K562 (cell line): ENCODE data around the gene LRRK1. TPM values are rescaled to one million over a fixed set of nuclear protein-coding genes. Genes with fewer than 3 reads are reported as not detected.

Experiments
- ATAC-seq: fragments of 200-7000 bp; cut with Tn5 transposase; 3 replicates; pipeline ENCODE4 v1.9.1; 2020; ENCODE audit warnings: moderate library complexity
- BruUV-seq: library from RNA; stranded (reverse); fragments of 400-500 nt; replicated peaks from 2 replicates; lab custom pipeline; 2021; lab: Mats Ljungman, UMichigan
- CTCF ChIA-PET: fragments of 300-600 bp; formaldehyde crosslinking; extraction: SDS; loops from one replicate; lab custom pipeline; 2021; ENCODE audit warnings: low intra/inter-chr PET ratio; lab: Yijun Ruan, JAX
- POLR2A ChIA-PET: fragments of 300-600, 350-650 bp; sonication (Branson Sonifier 250); formaldehyde crosslinking; extraction: SDS; loops from one replicate; lab custom pipeline; 2021; ENCODE audit warnings: antibody characterized with exemption, inconsistent platforms; lab: Yijun Ruan, JAX
- DNase-seq, 4 experiments: peaks; one replicate each; pipeline versions ENCODE4 v3.0.0 to v3.0.0-alpha.2; 2011 to 2018; ENCODE audit warnings: low spot score in 3 of 4, mixed read lengths in 3 of 4; ENCODE audit errors: extremely low read depth in 1 of 4
- FAIRE-seq: peaks from 2 replicates; lab custom pipeline; 2011; peaks lifted over from hg19 to GRCh38; lab: Jason Lieb, UNC
- H2AFZ ChIP-seq: 2 replicates; pipeline ENCODE4 v1.6.0; 2011; ENCODE audit warnings: low read depth, low read length, control low read depth, inconsistent platforms
- H3K27ac ChIP-seq: fragments of 200-600 bp; 3 replicates; pipeline ENCODE4 v1.8.0; 2011; ENCODE audit warnings: low read depth, mild to moderate bottlenecking, control low read depth, inconsistent platforms, low read length, moderate library complexity, mixed read lengths; ENCODE audit errors: extremely low read depth
- H3K27me3 ChIP-seq, 2 experiments: fragments of 300-600 bp in 1 of 2; 2 replicates in 1 of 2; 3 replicates in 1 of 2; pipeline versions ENCODE4 v1.6.0 to v1.8.0; 2011; ENCODE audit warnings: inconsistent platforms in 2 of 2, low read length in 2 of 2, mild to moderate bottlenecking in 1 of 2, mixed read lengths in 1 of 2, moderate library complexity in 1 of 2; ENCODE audit not compliant: control insufficient read depth in 2 of 2, insufficient read depth in 2 of 2
- H3K36me3 ChIP-seq: fragments of 300-600 bp; 3 replicates; pipeline ENCODE4 v1.8.0; 2011; ENCODE audit warnings: mild to moderate bottlenecking, low read length, inconsistent platforms; ENCODE audit not compliant: control insufficient read depth, insufficient read depth
- H3K4me1 ChIP-seq, 2 experiments: fragments of 200-600 bp in 1 of 2; replicated peaks in 1 of 2; 2 replicates in 1 of 2; 3 replicates in 1 of 2; pipeline versions ENCODE4 v1.5.1 to v1.8.0; 2011; ENCODE audit warnings: inconsistent platforms in 2 of 2, low read length in 2 of 2, mild to moderate bottlenecking in 1 of 2, mixed read lengths in 1 of 2, moderate library complexity in 1 of 2; ENCODE audit not compliant: control insufficient read depth in 2 of 2, insufficient read depth in 2 of 2
- H3K4me2 ChIP-seq: 2 replicates; pipeline ENCODE4 v1.6.1; 2011; ENCODE audit warnings: low read length, control low read depth, inconsistent platforms, mixed read lengths; ENCODE audit not compliant: insufficient read depth
- H3K4me3 ChIP-seq: fragments of 200-600 bp; sonication (generic), shearing (Covaris generic); 2 replicates; pipeline ENCODE4 v1.5.1; 2016; ENCODE audit warnings: control low read depth, inconsistent platforms
- H3K79me2 ChIP-seq: fragments of 200-600 bp; 3 replicates; pipeline ENCODE4 v1.8.0; 2011; ENCODE audit warnings: low read length, inconsistent platforms; ENCODE audit not compliant: control insufficient read depth, insufficient read depth
- H3K9ac ChIP-seq, 2 experiments: 2 replicates each; pipeline versions ENCODE4 v1.6.0 to v1.6.1; 2011; ENCODE audit warnings: low read depth in 2 of 2, low read length in 2 of 2, control low read depth in 1 of 2, inconsistent platforms in 1 of 2, mild to moderate bottlenecking in 1 of 2, mixed read lengths in 1 of 2; ENCODE audit not compliant: insufficient read depth in 1 of 2
- H3K9me1 ChIP-seq: one replicate; pipeline ENCODE4 v1.6.0; 2011; ENCODE audit warnings: inconsistent platforms, mild to moderate bottlenecking, low read length, moderate library complexity; ENCODE audit not compliant: control insufficient read depth, insufficient read depth
- H3K9me3 ChIP-seq: replicated peaks from 2 replicates; pipeline ENCODE4 v1.5.1; 2011; ENCODE audit warnings: low read depth, low read length, inconsistent platforms; ENCODE audit not compliant: control insufficient read depth, insufficient read depth
- H4K20me1 ChIP-seq: replicated peaks from 2 replicates; pipeline ENCODE4 v1.6.1; 2011; ENCODE audit warnings: low read length, inconsistent platforms, mixed read lengths; ENCODE audit not compliant: control insufficient read depth, insufficient read depth
- ARID2 ChIP-seq: fragments of 450-650 bp; IDR thresholded peaks from 2 replicates; pipeline ENCODE4 v1.6.1; 2017; ENCODE audit warnings: antibody characterized with exemption, mild to moderate bottlenecking
- CHD4 ChIP-seq: fragments of 200-600 bp; sonication (generic); IDR thresholded peaks from 3 replicates; pipeline ENCODE4 v1.6.1; 2012; ENCODE audit warnings: low read depth, mild to moderate bottlenecking, mixed read lengths, low read length, inconsistent platforms; ENCODE audit not compliant: insufficient read depth, insufficient replicate concordance, poor library complexity, severe bottlenecking
- HNRNPLL ChIP-seq: fragments of 200-400 bp; formaldehyde crosslinking; IDR thresholded peaks from 2 replicates; pipeline ENCODE4 v1.6.1; 2017; ENCODE audit warnings: low read length, low read depth, mild to moderate bottlenecking; ENCODE audit not compliant: poor library complexity, severe bottlenecking
- NCOA6 ChIP-seq: fragments of 450-650 bp; IDR thresholded peaks from 2 replicates; pipeline ENCODE4 v1.6.1; 2017; ENCODE audit warnings: mild to moderate bottlenecking
- NEUROD1 ChIP-seq: fragments of 150-350 bp; IDR thresholded peaks from 2 replicates; pipeline ENCODE4 v1.6.1; 2014; ENCODE audit warnings: borderline replicate concordance, low read length, low read depth; ENCODE audit not compliant: partially characterized antibody
- ZEB2 ChIP-seq: fragments of 450-650 bp; IDR thresholded peaks from 2 replicates; pipeline ENCODE4 v1.6.1; 2016
- ZNF280B ChIP-seq: fragments of 250-450 bp; sonication (Bioruptor Pico); IDR thresholded peaks from 2 replicates; pipeline ENCODE4 v1.5.1; 2021; ENCODE audit warnings: mild to moderate bottlenecking
- ZNF395 ChIP-seq: fragments of 200-800 bp; sonication (Bioruptor generic); IDR thresholded peaks from 2 replicates; pipeline ENCODE4 v1.6.1; 2017; ENCODE audit warnings: missing genetic modification characterization, missing compliant biosample characterization
- ZNF449 ChIP-seq: fragments of 250-450 bp; sonication (Bioruptor Pico); IDR thresholded peaks from 2 replicates; pipeline ENCODE4 v1.8.0; 2022; ENCODE audit warnings: moderate library complexity, mild to moderate bottlenecking, inconsistent platforms
- WGBS: fragments of 100-300 bp; shearing (Covaris generic); methylation state at CpG from one replicate; pipeline ENCODE4 v1.1.6; 2016; ENCODE audit warnings: low coverage, mixed read lengths; ENCODE audit not compliant: insufficient coverage; ENCODE audit errors: missing lambda C conversion rate; 5-methylcytosine and 5-hydroxymethylcytosine counted together
- in situ Hi-C: fragments of 300-500 bp; cut with MboI; formaldehyde crosslinking; loops from 4 replicates; pipeline ENCODE4 v1.15.0; 2018; ENCODE audit warnings: inconsistent platforms, mixed read lengths
- intact Hi-C: fragments of 100-400 bp; cut with micrococcal nuclease; formaldehyde crosslinking; loops from 2 replicates; pipeline ENCODE4 v1.14.2; 2022
- polyA plus RNA-seq, 8 experiments: library from polyadenylated mRNA; depleted of rRNA in 4 of 8; stranded (reverse) in 5 of 8; unstranded in 3 of 8; fragments of >200 nt; fragmentation: Nextera tagmentation in 2 of 8; fragmentation: Illumina TruSeq in 1 of 8; extraction: Ambion mirVana in 2 of 8; extraction: Trizol in 1 of 8; gene quantifications; 2 replicates each; pipeline versions ENCODE4 v1.2.1 to v1.2.3, GENCODE V29; 2011 to 2014; ENCODE audit warnings: inconsistent platforms in 1 of 8, missing spikeins in 1 of 8
- total RNA-seq, 7 experiments: library from RNA; depleted of rRNA in 6 of 7; stranded (reverse); fragments of >200 nt in 6 of 7; fragmentation: Illumina TruSeq in 2 of 7; extraction: Trizol in 2 of 7; gene quantifications; 2 replicates each; pipeline versions ENCODE4 v1.2.1 to v1.2.3, GENCODE V29; 2011 to 2021; ENCODE audit warnings: low replicate concordance in 1 of 7

LRRK1 gene
- total and polyA plus RNA-seq, 9 of the 15 experiments (the other 6 are each of a cell fraction or from before 2014, with no cell fraction given) = 0.01 to 1.5 (median 0.11) TPM

GRCh38 chr15:100880897-100881242, 38.3 kb upstream of the LRRK1 start (continued):
- TF ChIP-seq HNRNPLL (no peak), ZNF449 (no peak)

DNA sequence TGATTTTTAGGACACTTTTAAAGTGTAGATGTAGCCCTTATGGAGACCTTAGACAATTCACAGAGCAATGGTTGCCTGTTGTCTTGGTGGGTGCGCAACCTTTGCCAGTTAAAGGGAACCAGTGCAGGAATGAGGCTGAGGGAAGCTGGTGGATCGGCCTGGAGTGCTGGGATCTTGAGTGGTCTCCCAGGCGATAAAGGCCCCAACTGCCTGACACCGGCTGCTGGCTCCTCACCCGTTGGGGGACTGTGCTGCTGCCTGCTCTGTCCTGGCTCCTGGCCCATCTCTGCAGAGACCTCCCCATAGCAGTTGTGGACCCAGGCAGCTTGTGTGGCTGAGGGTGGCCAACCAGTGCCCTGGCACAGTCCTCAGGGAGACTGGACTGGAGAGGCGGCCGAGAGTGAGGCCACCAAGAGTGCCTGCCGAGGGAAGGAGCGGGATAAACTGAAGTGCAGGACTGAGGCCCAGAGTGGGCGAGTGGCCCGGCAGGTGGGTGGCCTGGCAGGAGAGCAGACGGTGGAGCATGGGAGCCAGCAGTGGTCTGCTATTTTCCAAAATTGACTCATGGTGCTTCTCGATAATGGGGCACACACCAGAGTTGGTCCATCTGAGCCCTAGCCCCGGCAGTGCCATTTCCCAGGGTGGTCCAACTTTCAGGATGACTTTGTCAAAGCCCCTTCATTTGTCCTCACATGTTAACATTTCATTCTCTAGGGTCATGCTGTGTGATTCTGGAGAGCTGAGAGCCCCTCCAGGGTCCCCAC, 37.4 kb upstream of the LRRK1 start:
- WGBS = 2% methylated on average over 14 of the region's 14 CpGs
- TF ChIP-seq ZEB2 = no peak
- TF ChIP-seq ARID2 = no peak
- no peak for TF ChIP-seq ZNF395 (CRISPR knock-in tag)
- no peak for TF ChIP-seq NEUROD1
- TF ChIP-seq ZNF280B (CRISPR knock-in tag) = no peak
- no peak for TF ChIP-seq CHD4
- no peak for TF ChIP-seq NCOA6
- TF ChIP-seq, all 486 proteins: peak for 0
- Histone ChIP-seq H3K9me3 (no peaks in the 10 kb centered on the region), H4K20me1 (no peaks in the 10 kb centered on the region; the same call in 1 of the 2 replicates), H3K27me3 (peaks cover 15 to 52% of the 10 kb centered on the region in 2 experiments), H3K4me2 (no peak overlapping the region), H2AFZ (no peak overlapping the region), H3K79me2 (no peaks in the 10 kb centered on the region), H3K4me1 (no peaks in the 10 kb centered on the region), H3K27ac (no peak overlapping the region), H3K9ac (no peak overlapping the region), H3K36me3 (no peaks in the 10 kb centered on the region), H3K9me1 (peaks cover 3% of the 10 kb centered on the region), H3K4me3 (no peak overlapping the region)
- intact Hi-C loops = no loop called here
- POLR2A ChIA-PET = no interaction called here
- CTCF ChIA-PET = no interaction called here
- BruUV-seq = no TSS peak
- no peak for ATAC-seq
- no peak for FAIRE-seq
- DNase-seq = no peak
- in situ Hi-C loops = no loop called here
